ENCODE data around the gene JPT2. TPM values are rescaled to one million over a fixed set of nuclear protein-coding genes. Genes with fewer than 3 reads are reported as not detected.

The JPT2 gene
- total RNA-seq, 1 experiment from 2014 or later = 150 TPM

- no peak for TF ChIP-seq CTCF (IDR thresholded peaks at IDR 0.05)
- no peak for TF ChIP-seq ATF1 (CRISPR knock-in tag; IDR thresholded peaks at IDR 0.05)
- TF ChIP-seq ETV6 (CRISPR knock-in tag; IDR thresholded peaks at IDR 0.05) = no peak
- TF ChIP-seq MLX (CRISPR knock-in tag; IDR thresholded peaks at IDR 0.05) = no peak
- no peak for TF ChIP-seq ATF3 (CRISPR knock-in tag; conservative IDR thresholded peaks at IDR 0.05)
- TF ChIP-seq ZNF138 (CRISPR knock-in tag; conservative IDR thresholded peaks at IDR 0.05) = no peak
- TF ChIP-seq ZNF121 (CRISPR knock-in tag; IDR thresholded peaks at IDR 0.05) = no peak
- no peak for TF ChIP-seq PRRX2 (CRISPR knock-in tag; IDR thresholded peaks at IDR 0.05)
- no peak for TF ChIP-seq HMGA2 (CRISPR knock-in tag; IDR thresholded peaks at IDR 0.05)
Observed at GRCh38 chr16:1657841-1658240, 20.2 kb upstream of the JPT2 start (continued).

GRCh38 chr16:1659031-1659430 is 19.0 kb upstream of the JPT2 start:
- ATAC-seq = no peak
- ChIA-PET CTCF (no interaction called here), POLR2A (no interaction called here)
- no peak for TF ChIP-seq E2F4 (CRISPR knock-in tag; IDR thresholded peaks at IDR 0.05; ENCODE audit: borderline replicate concordance, low read depth)
- TF ChIP-seq AFF4 (CRISPR knock-in tag; IDR thresholded peaks at IDR 0.05; ENCODE audit: borderline replicate concordance) = no peak
- TF ChIP-seq ZMAT4 (CRISPR knock-in tag; IDR thresholded peaks at IDR 0.05) = no peak
- no peak for TF ChIP-seq ZNF121 (CRISPR knock-in tag; IDR thresholded peaks at IDR 0.05)
- no peak for TF ChIP-seq USF1 (CRISPR knock-in tag; IDR thresholded peaks at IDR 0.05)
- no peak for TF ChIP-seq ETV6 (CRISPR knock-in tag; IDR thresholded peaks at IDR 0.05)
- TF ChIP-seq ZNF232 (CRISPR knock-in tag; IDR thresholded peaks at IDR 0.05) = no peak
- no peak for TF ChIP-seq JAZF1 (CRISPR knock-in tag; IDR thresholded peaks at IDR 0.05)
- no peak for TF ChIP-seq FOXP4 (CRISPR knock-in tag; IDR thresholded peaks at IDR 0.05)
- no peak for TF ChIP-seq TP53 (CRISPR knock-in tag; IDR thresholded peaks at IDR 0.05)
- TF ChIP-seq ZNF416 (CRISPR knock-in tag; IDR thresholded peaks at IDR 0.05) = no peak
- no peak for TF ChIP-seq TCF7 (CRISPR knock-in tag; IDR thresholded peaks at IDR 0.05; ENCODE audit: low read depth)
- TF ChIP-seq RORB (CRISPR knock-in tag; IDR thresholded peaks at IDR 0.05) = no peak
- no peak for TF ChIP-seq NR2C2 (CRISPR knock-in tag; IDR thresholded peaks at IDR 0.05)
- TF ChIP-seq GRHL2 (CRISPR knock-in tag; IDR thresholded peaks at IDR 0.05; ENCODE audit: insufficient replicate concordance, severe bottlenecking) = no peak
- TF ChIP-seq TEAD1 (CRISPR knock-in tag; IDR thresholded peaks at IDR 0.05) = no peak
- TF ChIP-seq ELF4 (CRISPR knock-in tag; IDR thresholded peaks at IDR 0.05; ENCODE audit: low read depth) = no peak
- TF ChIP-seq CREB1 (CRISPR knock-in tag; IDR thresholded peaks at IDR 0.05) = no peak
- TF ChIP-seq FOXP1 (CRISPR knock-in tag; IDR thresholded peaks at IDR 0.05; ENCODE audit: borderline replicate concordance) = no peak
- TF ChIP-seq CBFB (CRISPR knock-in tag; IDR thresholded peaks at IDR 0.05; ENCODE audit: low read depth) = no peak
- Mint-ChIP-seq H3K27ac (no peak overlapping the region), H3K9me3 (no peaks in the 10 kb centered on the region), H3K36me3 (peaks cover 44% of the 10 kb centered on the region), H3K4me3 (no peak overlapping the region), H3K4me1 (no peaks in the 10 kb centered on the region), H3K27me3 (ENCODE audit: low read depth) (no peaks in the 10 kb centered on the region)
- DNase-seq (ENCODE audit: low spot score) = no peak

Measured in WTC11 (cell line).